Gastroesophageal sphincter (tissue), 4 donors: ENCODE measurements around the gene KPNA3. TPM values are rescaled to one million over a fixed set of nuclear protein-coding genes. Genes with fewer than 3 reads are reported as not detected.

Source experiments
- ATAC-seq: fragments of 150-250 bp; one replicate; pipeline ENCODE4 v1.9.1; 2016; ENCODE audit warnings: mild to moderate bottlenecking, moderate library complexity
- H3K27ac ChIP-seq, 4 donors: fragments of 200-600 bp; sonication (generic) in 3 of 4; 1 replicate in 3 of 4; 2 replicates in 1 of 4; pipeline ENCODE4 v1.5.1; 2016 to 2019
- H3K27me3 ChIP-seq: fragments of 200-600 bp; sonication (generic); one replicate; pipeline ENCODE4 v1.5.1; 2019
- H3K36me3 ChIP-seq, 2 donors: fragments of 200-600 bp; sonication (generic); one replicate each; pipeline ENCODE4 v1.5.1; 2019; ENCODE audit warnings: control low read depth in 1 of 2
- H3K4me1 ChIP-seq, 3 donors: fragments of 200-600 bp; sonication (generic); 1 replicate in 2 of 3; 2 replicates in 1 of 3; pipeline ENCODE4 v1.5.1; 2016 to 2019; ENCODE audit warnings: control low read depth in 2 of 3
- H3K4me3 ChIP-seq, 2 donors: fragments of 200-600 bp; sonication (generic); one replicate each; pipeline ENCODE4 v1.5.1; 2019; ENCODE audit warnings: mild to moderate bottlenecking in 1 of 2, moderate library complexity in 1 of 2
- H3K9me3 ChIP-seq, 3 donors: fragments of 200-600 bp; sonication (generic); one replicate each; pipeline ENCODE4 v1.5.1; 2017 to 2019; ENCODE audit warnings: control low read depth in 2 of 3
- CTCF ChIP-seq, 4 experiments: fragments of 200-600 bp in 2 of 4; fragments of 450-650 bp in 2 of 4; sonication (generic) in 1 of 4; IDR thresholded peaks; one replicate each; pipeline ENCODE4 v1.5.1; 2017 to 2019; ENCODE audit warnings: antibody characterized with exemption in 4 of 4, mild to moderate bottlenecking in 2 of 4, moderate library complexity in 2 of 4
- EP300 ChIP-seq: sonication (generic); formaldehyde crosslinking; IDR thresholded peaks from one replicate; pipeline ENCODE4 v1.6.1; 2017; ENCODE audit warnings: antibody characterized with exemption, mild to moderate bottlenecking
- POLR2A ChIP-seq, 2 donors: fragments of 450-650 bp; IDR thresholded peaks; one replicate each; pipeline ENCODE4 v1.6.1; 2017; ENCODE audit warnings: antibody characterized with exemption in 2 of 2, mild to moderate bottlenecking in 2 of 2, moderate library complexity in 1 of 2
- POLR2AphosphoS5 ChIP-seq: sonication (generic); formaldehyde crosslinking; IDR thresholded peaks from one replicate; pipeline ENCODE4 v1.6.1; 2017; ENCODE audit warnings: antibody characterized with exemption
- WGBS, 2 donors: methylation state at CpG; one replicate each; pipeline ENCODE4 v1.1.5; 2018; ENCODE audit warnings: low coverage in 1 of 2; 5-methylcytosine and 5-hydroxymethylcytosine counted together
- total RNA-seq, 4 donors: library from RNA; depleted of rRNA; stranded (reverse); fragments of >200 nt; gene quantifications; one replicate each; pipeline ENCODE4 v1.1.0, GENCODE V29; 2016

The KPNA3 gene
- total RNA-seq, 4 donors from 2014 or later, result 41.2 to 67.5 (median 55.8) TPM

DNA sequence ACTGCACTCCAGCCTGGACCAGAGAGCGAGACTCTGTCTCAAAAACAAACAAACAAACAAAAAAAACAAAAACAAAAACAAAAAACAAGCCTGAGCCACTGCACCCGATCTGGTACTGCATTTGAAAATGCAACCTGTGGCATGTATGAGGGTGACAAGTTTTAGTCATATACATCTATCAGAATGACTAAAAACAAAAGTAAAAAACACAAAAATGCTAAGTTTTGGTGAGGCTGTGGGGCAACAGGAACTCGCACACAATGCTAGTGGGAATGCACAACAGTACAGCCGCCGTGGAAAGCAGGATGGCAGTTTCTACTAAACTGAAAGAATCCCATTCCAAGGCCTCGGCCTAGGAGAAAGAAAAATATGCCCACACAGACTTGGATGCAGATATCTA lies 109.0 kb downstream of the KPNA3 start:
- no peaks in the 10 kb centered on the region for H3K27me3 ChIP-seq
- no peaks in the 10 kb centered on the region for H3K9me3 ChIP-seq
- WGBS, 2 donors, result 90 to 100% methylated on average over 2 to 6 of the region's 6 CpGs
- H3K4me3 ChIP-seq, result no peak overlapping the region
- H3K4me1 ChIP-seq, result no peaks in the 10 kb centered on the region
- TF ChIP-seq EP300, result no peak
- no peak for TF ChIP-seq POLR2A (IDR thresholded peaks at IDR 0.05)
- no peak for TF ChIP-seq CTCF (IDR thresholded peaks at IDR 0.05)
- no peak for TF ChIP-seq POLR2AphosphoS5
- peaks cover 0 to 32% of the 10 kb centered on the region in 2 donors for H3K36me3 ChIP-seq
- ATAC-seq, result no peak
- no peak overlapping the region for H3K27ac ChIP-seq

- Histone ChIP-seq H3K9me3 (no peaks in the 10 kb centered on the region), H3K36me3 (peaks cover 0 to 32% of the 10 kb centered on the region in 2 donors), H3K4me1 (no peaks in the 10 kb centered on the region), H3K27me3 (no peaks in the 10 kb centered on the region), H3K4me3 (no peak overlapping the region), H3K27ac (no peak overlapping the region)
- 85 to 90% methylated on average over 3 to 4 of the region's 4 CpGs for WGBS, 2 donors
- ATAC-seq, result no peak
- TF ChIP-seq CTCF (IDR thresholded peaks at IDR 0.05) (no peak), POLR2AphosphoS5 (no peak), EP300 (no peak), POLR2A (IDR thresholded peaks at IDR 0.05) (no peak)
Observed at GRCh38 chr13:49681842-49682435, 110.5 kb downstream of the KPNA3 start.

DNA sequence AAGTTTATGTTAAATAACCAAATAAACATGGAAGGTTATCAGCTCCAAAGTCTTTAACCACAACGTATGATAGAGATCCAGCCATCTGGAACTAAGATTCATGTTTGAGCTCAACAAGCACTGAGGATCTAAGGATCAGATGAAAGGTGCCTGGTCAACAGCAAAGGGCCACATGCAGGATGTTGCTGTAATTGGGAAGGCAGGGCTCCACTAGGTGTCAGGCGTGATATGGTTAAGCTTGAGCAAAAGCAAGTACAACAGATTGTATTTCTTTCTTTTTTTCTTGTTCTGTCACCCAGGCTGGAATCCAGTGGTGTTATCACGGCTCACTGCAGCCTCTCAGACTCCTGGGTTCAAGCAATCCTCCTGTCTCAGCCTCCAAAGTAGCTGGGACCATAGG lies 113.2 kb downstream of the KPNA3 start:
- Histone ChIP-seq H3K4me1 (no peaks in the 10 kb centered on the region), H3K27ac (no peak overlapping the region), H3K27me3 (no peaks in the 10 kb centered on the region), H3K36me3 (peaks cover 0 to 18% of the 10 kb centered on the region in 2 donors), H3K4me3 (no peak overlapping the region), H3K9me3 (no peaks in the 10 kb centered on the region)
- WGBS, 2 donors, result 57 to 78% methylated on average over 1 to 3 of the region's 3 CpGs
- TF ChIP-seq EP300, result no peak
- no peak for TF ChIP-seq CTCF (IDR thresholded peaks at IDR 0.05)
- no peak for TF ChIP-seq POLR2AphosphoS5
- TF ChIP-seq POLR2A (IDR thresholded peaks at IDR 0.05), result no peak
- no peak for ATAC-seq

GRCh38 chr13:49678191-49678914 lies 114.1 kb downstream of the KPNA3 start:
- TF ChIP-seq POLR2AphosphoS5 (no peak), EP300 (no peak), CTCF (IDR thresholded peaks at IDR 0.05) (no peak), POLR2A (IDR thresholded peaks at IDR 0.05) (no peak)
- Histone ChIP-seq H3K9me3 (no peaks in the 10 kb centered on the region), H3K4me1 (no peaks in the 10 kb centered on the region), H3K27me3 (no peaks in the 10 kb centered on the region), H3K36me3 (peaks cover 0 to 18% of the 10 kb centered on the region in 2 donors), H3K4me3 (no peak overlapping the region), H3K27ac (no peak overlapping the region)
- WGBS, 2 donors, result 100% methylated on average over 1 to 2 of the region's 48 CpGs
- no peak for ATAC-seq
